LNCAP (cell line): Measurements from ENCODE around the gene IRF3.

Experiments used
- CTCF ChIP-seq: fragments of 450-650 bp; IDR thresholded peaks from 2 replicates; pipeline ENCODE4 v1.5.1; 2017; ENCODE audit warnings: mild to moderate bottlenecking

The IRF3 gene

GRCh38 chr19:49672131-49672919 is 6.7 kb upstream of the IRF3 start:
- peak; percentile 99 for TF ChIP-seq CTCF

GRCh38 chr19:49669516-49669915 is 3.9 kb upstream of the IRF3 start:
- no peak for TF ChIP-seq CTCF

GRCh38 chr19:49667473-49667872 is 1.8 kb upstream of the IRF3 start:
- TF ChIP-seq CTCF, result no peak

GRCh38 chr19:49666120-49666444 is 425 bp upstream of the IRF3 start:
- no peak for TF ChIP-seq CTCF

- TF ChIP-seq CTCF, result no peak
Observed at GRCh38 chr19:49665036-49665350, 664 bp downstream of the IRF3 start.

- no peak for TF ChIP-seq CTCF
Observed at GRCh38 chr19:49664171-49665035, 1.3 kb downstream of the IRF3 start.

- TF ChIP-seq CTCF, result no peak
Observed at GRCh38 chr19:49663224-49663623, 2.4 kb downstream of the IRF3 start.
